ENCODE measurements around the gene ZBTB7C. TPM values are rescaled to one million over a fixed set of nuclear protein-coding genes. Genes with fewer than 3 reads are reported as not detected.

Gene ZBTB7C
- total RNA-seq, 1 donor from 2014 or later = 1.0 TPM

DNA sequence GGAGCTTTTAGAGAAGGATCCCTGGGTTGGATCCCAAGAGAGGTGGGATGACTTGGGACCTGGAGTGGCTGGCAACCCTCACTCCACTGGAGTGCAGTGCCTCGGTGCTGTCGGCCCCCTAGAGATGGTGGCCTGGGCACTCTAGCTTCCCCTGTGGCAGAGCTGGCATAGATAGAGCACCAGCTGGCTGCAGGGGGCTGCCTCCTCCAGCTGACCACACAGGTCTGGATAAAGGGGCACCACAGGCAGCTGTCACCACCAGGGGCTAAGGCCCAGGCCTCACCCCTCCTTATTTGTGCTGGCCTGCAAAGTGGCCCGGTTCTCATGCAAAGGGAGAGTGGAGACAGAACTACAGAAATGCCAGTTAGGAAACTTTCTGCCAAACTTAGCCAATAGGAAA lies 74.3 kb downstream of the ZBTB7C start:
- Mint-ChIP-seq H3K27ac (no peak overlapping the region), H3K36me3 (ENCODE audit: low read depth) (no peaks in the 10 kb centered on the region), H3K4me3 (no peak overlapping the region), H3K9me3 (no peaks in the 10 kb centered on the region), H3K27me3 (ENCODE audit: insufficient read depth) (peaks cover 22% of the 10 kb centered on the region), H3K4me1 (ENCODE audit: low read depth) (peaks cover 6% of the 10 kb centered on the region)
- no peak for DNase-seq (ENCODE audit: low spot score)
- intact Hi-C loops (cut with micrococcal nuclease) = no loop called here

GRCh38 chr18:48333563-48333962 lies 75.6 kb downstream of the ZBTB7C start:
- DNase-seq (ENCODE audit: low spot score) = no peak
- intact Hi-C loops (cut with micrococcal nuclease) = no loop called here
- H3K27me3 Mint-ChIP-seq (ENCODE audit: insufficient read depth) = peaks cover 17% of the 10 kb centered on the region
- H3K4me1 Mint-ChIP-seq (ENCODE audit: low read depth) = peaks cover 6% of the 10 kb centered on the region
- H3K36me3 Mint-ChIP-seq (ENCODE audit: low read depth) = no peaks in the 10 kb centered on the region
- no peak overlapping the region for H3K4me3 Mint-ChIP-seq
- H3K9me3 Mint-ChIP-seq = no peaks in the 10 kb centered on the region
- no peak overlapping the region for H3K27ac Mint-ChIP-seq

- no peak for DNase-seq (ENCODE audit: low spot score)
- intact Hi-C loops (cut with micrococcal nuclease) = no loop called here
- Mint-ChIP-seq H3K27me3 (ENCODE audit: insufficient read depth) (peaks cover 20% of the 10 kb centered on the region), H3K27ac (no peak overlapping the region), H3K36me3 (ENCODE audit: low read depth) (no peaks in the 10 kb centered on the region), H3K9me3 (no peaks in the 10 kb centered on the region), H3K4me3 (no peak overlapping the region), H3K4me1 (ENCODE audit: low read depth) (peaks cover 6% of the 10 kb centered on the region)
Observed at GRCh38 chr18:48330016-48330991, 78.9 kb downstream of the ZBTB7C start.

- no peaks in the 10 kb centered on the region for H3K9me3 Mint-ChIP-seq
- H3K27me3 Mint-ChIP-seq (ENCODE audit: insufficient read depth) = peaks cover 15% of the 10 kb centered on the region
- H3K36me3 Mint-ChIP-seq (ENCODE audit: low read depth) = no peaks in the 10 kb centered on the region
- no peak for DNase-seq (ENCODE audit: low spot score)
- intact Hi-C loops (cut with micrococcal nuclease) = loop anchor here (10.0 kb wide), 2 partner anchors 294 to 554 kb away; no protein-coding TSS in a partner anchor
- no peak overlapping the region for H3K27ac Mint-ChIP-seq
- H3K4me1 Mint-ChIP-seq (ENCODE audit: low read depth) = peaks cover 6% of the 10 kb centered on the region
- no peak overlapping the region for H3K4me3 Mint-ChIP-seq
Observed at GRCh38 chr18:48328473-48329210, 80.5 kb downstream of the ZBTB7C start.

DNA sequence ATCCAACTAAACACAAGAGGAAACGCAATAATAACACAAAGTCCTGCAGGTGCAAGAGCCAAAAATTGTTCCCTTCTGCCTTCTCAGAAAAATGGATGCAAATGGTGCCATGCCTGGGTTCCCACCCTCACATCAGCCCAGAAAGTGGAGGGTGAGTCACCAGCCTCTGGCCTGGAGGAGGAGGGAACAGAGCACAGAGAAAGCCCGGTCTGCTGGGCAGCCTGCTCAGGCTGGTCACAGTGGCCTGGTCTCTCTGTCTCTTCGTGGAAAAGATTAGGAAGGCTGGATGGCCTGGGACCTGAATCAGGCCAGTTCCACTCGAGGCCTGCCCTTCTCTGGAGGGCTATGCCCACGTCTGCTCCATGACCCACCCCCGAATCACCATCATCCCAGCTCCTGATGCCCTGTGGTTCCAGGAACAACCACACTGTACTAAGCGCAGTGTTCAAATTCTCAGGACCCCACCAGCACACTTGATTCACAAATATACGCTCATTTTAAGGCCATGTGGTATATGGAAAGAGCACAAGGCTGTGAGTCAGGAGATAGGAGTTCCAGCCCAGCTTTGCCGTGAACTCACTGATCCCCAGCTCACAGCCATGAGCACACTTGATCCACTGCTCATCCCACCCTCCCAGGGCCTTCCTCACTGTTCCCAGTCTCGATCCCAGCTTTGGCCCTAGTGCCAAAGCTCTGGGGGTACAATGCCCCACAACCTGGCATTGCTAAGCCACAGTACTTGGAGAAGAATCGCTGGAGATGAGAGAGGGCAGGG lies 82.1 kb downstream of the ZBTB7C start:
- Mint-ChIP-seq H3K27ac (no peak overlapping the region), H3K4me1 (ENCODE audit: low read depth) (peaks cover 6% of the 10 kb centered on the region), H3K27me3 (ENCODE audit: insufficient read depth) (peaks cover 5% of the 10 kb centered on the region), H3K4me3 (no peak overlapping the region), H3K9me3 (no peaks in the 10 kb centered on the region), H3K36me3 (ENCODE audit: low read depth) (no peaks in the 10 kb centered on the region)
- intact Hi-C loops (cut with micrococcal nuclease) = loop anchor here (10.0 kb wide), 2 partner anchors 292 to 552 kb away; no protein-coding TSS in a partner anchor
- DNase-seq (ENCODE audit: low spot score) = no peak

- DNase-seq (ENCODE audit: low spot score) = no peak
- intact Hi-C loops (cut with micrococcal nuclease) = loop anchor here (10.0 kb wide), 2 partner anchors 290 to 550 kb away; no protein-coding TSS in a partner anchor
- H3K27me3 Mint-ChIP-seq (ENCODE audit: insufficient read depth) = peaks cover 4% of the 10 kb centered on the region
- peaks cover under 1% of the 10 kb centered on the region for H3K4me1 Mint-ChIP-seq (ENCODE audit: low read depth)
- no peaks in the 10 kb centered on the region for H3K36me3 Mint-ChIP-seq (ENCODE audit: low read depth)
- H3K27ac Mint-ChIP-seq = no peak overlapping the region
- H3K4me3 Mint-ChIP-seq = no peak overlapping the region
- H3K9me3 Mint-ChIP-seq = no peaks in the 10 kb centered on the region
Observed at GRCh38 chr18:48325115-48325665, 84.0 kb downstream of the ZBTB7C start.

DNA sequence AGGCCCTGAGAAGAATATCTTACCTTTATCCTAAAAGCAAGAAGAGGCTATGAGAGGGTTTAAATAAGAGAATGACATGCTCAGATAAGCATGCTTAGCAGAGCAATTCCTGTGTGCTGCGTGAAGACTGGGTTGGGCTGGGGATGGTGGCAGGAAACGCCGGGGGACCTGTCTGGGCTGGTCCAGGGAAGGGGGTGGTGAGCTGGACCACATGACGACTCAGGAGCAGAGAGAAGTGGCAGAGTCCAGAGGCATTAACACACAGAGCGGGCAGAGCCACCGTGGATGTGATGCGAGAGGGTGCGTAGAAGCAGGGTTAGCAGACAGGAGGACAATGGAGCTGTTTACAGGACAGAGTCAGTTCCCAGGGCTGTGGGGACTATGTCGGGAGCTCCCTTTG lies 84.5 kb downstream of the ZBTB7C start:
- intact Hi-C loops (cut with micrococcal nuclease) = loop anchor here (10.0 kb wide), 2 partner anchors 290 to 550 kb away; no protein-coding TSS in a partner anchor
- Mint-ChIP-seq H3K4me1 (ENCODE audit: low read depth) (no peaks in the 10 kb centered on the region), H3K27ac (no peak overlapping the region), H3K27me3 (ENCODE audit: insufficient read depth) (peaks cover 7% of the 10 kb centered on the region), H3K36me3 (ENCODE audit: low read depth) (no peaks in the 10 kb centered on the region), H3K9me3 (no peaks in the 10 kb centered on the region), H3K4me3 (no peak overlapping the region)
- DNase-seq (ENCODE audit: low spot score) = no peak

- H3K9me3 Mint-ChIP-seq = no peaks in the 10 kb centered on the region
Observed at GRCh38 chr18:48323151-48323550, 86.0 kb downstream of the ZBTB7C start.

GRCh38 chr18:48321536-48321935 lies 87.6 kb downstream of the ZBTB7C start:
- H3K4me3 Mint-ChIP-seq = no peak overlapping the region
- no peak for DNase-seq (ENCODE audit: low spot score)
- H3K27ac Mint-ChIP-seq = no peak overlapping the region
- no peaks in the 10 kb centered on the region for H3K9me3 Mint-ChIP-seq
- peaks cover 7% of the 10 kb centered on the region for H3K27me3 Mint-ChIP-seq (ENCODE audit: insufficient read depth)
- no peaks in the 10 kb centered on the region for H3K4me1 Mint-ChIP-seq (ENCODE audit: low read depth)
- no peaks in the 10 kb centered on the region for H3K36me3 Mint-ChIP-seq (ENCODE audit: low read depth)
- intact Hi-C loops (cut with micrococcal nuclease) = loop anchor here (10.0 kb wide), 2 partner anchors 287 to 547 kb away; no protein-coding TSS in a partner anchor

More at GRCh38 chr18:48323151-48323550, 86.0 kb downstream of the ZBTB7C start:
- intact Hi-C loops (cut with micrococcal nuclease) = loop anchor here (10.0 kb wide), 2 partner anchors 288 to 548 kb away; no protein-coding TSS in a partner anchor
- H3K4me1 Mint-ChIP-seq (ENCODE audit: low read depth) = no peaks in the 10 kb centered on the region
- H3K36me3 Mint-ChIP-seq (ENCODE audit: low read depth) = no peaks in the 10 kb centered on the region
- DNase-seq (ENCODE audit: low spot score) = no peak
- H3K27ac Mint-ChIP-seq = no peak overlapping the region
- H3K4me3 Mint-ChIP-seq = no peak overlapping the region
- H3K27me3 Mint-ChIP-seq (ENCODE audit: insufficient read depth) = peaks cover 7% of the 10 kb centered on the region

- no peak for DNase-seq (ENCODE audit: low spot score)
- Mint-ChIP-seq H3K36me3 (ENCODE audit: low read depth) (no peaks in the 10 kb centered on the region), H3K27me3 (ENCODE audit: insufficient read depth) (peaks cover 7% of the 10 kb centered on the region), H3K4me3 (no peak overlapping the region), H3K9me3 (no peaks in the 10 kb centered on the region), H3K4me1 (ENCODE audit: low read depth) (no peaks in the 10 kb centered on the region), H3K27ac (no peak overlapping the region)
- intact Hi-C loops (cut with micrococcal nuclease) = loop anchor here (10.0 kb wide), 2 partner anchors 286 to 546 kb away; no protein-coding TSS in a partner anchor
Observed at GRCh38 chr18:48321121-48321520, 88.1 kb downstream of the ZBTB7C start.

GRCh38 chr18:48320639-48320945 lies 88.6 kb downstream of the ZBTB7C start:
- intact Hi-C loops (cut with micrococcal nuclease) = loop anchor here (10.0 kb wide), 2 partner anchors 286 to 546 kb away; no protein-coding TSS in a partner anchor
- no peaks in the 10 kb centered on the region for H3K36me3 Mint-ChIP-seq (ENCODE audit: low read depth)
- H3K9me3 Mint-ChIP-seq = no peaks in the 10 kb centered on the region
- no peak overlapping the region for H3K4me3 Mint-ChIP-seq
- no peak overlapping the region for H3K27ac Mint-ChIP-seq
- no peak for DNase-seq (ENCODE audit: low spot score)
- H3K27me3 Mint-ChIP-seq (ENCODE audit: insufficient read depth) = peaks cover 5% of the 10 kb centered on the region
- H3K4me1 Mint-ChIP-seq (ENCODE audit: low read depth) = no peaks in the 10 kb centered on the region
